Left ventricle myocardium superior (tissue), 1 donor: Measurements from ENCODE around the gene DCTN3. TPM values are rescaled to one million over a fixed set of nuclear protein-coding genes. Genes with fewer than 3 reads are reported as not detected.
"Not testable (repeated sequence)": the region's sequence is repeated elsewhere in the genome, so short reads cannot be mapped to it uniquely, and the experiment has no call there.

ENCODE experiments used
- ATAC-seq: fragments of 200-7000 bp; cut with Tn5 transposase; one replicate; pipeline ENCODE4 v1.9.1; 2020; ENCODE audit warnings: mild to moderate bottlenecking, moderate library complexity
- DNase-seq: peaks from one replicate; pipeline ENCODE4 v3.0.0-alpha.2; 2020
- intact Hi-C: fragments of 100-400 bp; cut with micrococcal nuclease; formaldehyde crosslinking; loops from one replicate; pipeline ENCODE4 v1.11.0; 2022
- total RNA-seq: library from RNA; stranded (reverse); fragmentation: NEBNext Ultra II Directional; extraction: Animal tissue kit (Norgen Biotek cat#: 25700); gene quantifications from one replicate; pipeline ENCODE4 v1.2.1, GENCODE V29; 2021
- donor health status: DM: no; HTN: yes; CAD: no; lungs with severe emphysema.

DCTN3 gene
- total RNA-seq, 1 donor from 2014 or later = 139 TPM

- DNase-seq = no peak
- intact Hi-C loops = no loop called here
- ATAC-seq = no peak
Observed at GRCh38 chr9:34648673-34649072, 28.4 kb upstream of the DCTN3 start.

GRCh38 chr9:34647651-34648050 lies 27.4 kb upstream of the DCTN3 start:
- intact Hi-C loops = no loop called here
- no peak for DNase-seq
- no peak for ATAC-seq

GRCh38 chr9:34647084-34647403 lies 26.7 kb upstream of the DCTN3 start:
- no peak for ATAC-seq
- intact Hi-C loops = no loop called here
- DNase-seq = no peak

- DNase-seq = peak; percentile 97
- ATAC-seq = peak; percentile 86
- intact Hi-C loops = no loop called here
Observed at GRCh38 chr9:34646211-34647083, 26.2 kb upstream of the DCTN3 start, which contains the start of gene GALT. Gene GALT, plus strand, starts transcription at chr9:34646675. Its CDS starts 30 bp downstream, at chr9:34646705.

- ATAC-seq (no peak), DNase-seq (no peak)
- intact Hi-C loops = no loop called here
Observed at GRCh38 chr9:34644766-34645314, 24.5 kb upstream of the DCTN3 start.

GRCh38 chr9:34642679-34643078 lies 22.4 kb upstream of the DCTN3 start:
- DNase-seq = no peak
- ATAC-seq = no peak
- intact Hi-C loops = no loop called here

GRCh38 chr9:34639322-34639721 lies 19.0 kb upstream of the DCTN3 start:
- intact Hi-C loops, DNase-seq, ATAC-seq: not testable (repeated sequence)

- intact Hi-C loops = no loop called here
- DNase-seq (no peak), ATAC-seq (no peak)
Observed at GRCh38 chr9:34638138-34638445, 17.8 kb upstream of the DCTN3 start.

- peak; percentile 97 for DNase-seq
- intact Hi-C loops = no loop called here
- ATAC-seq = peak; percentile 97
Observed at GRCh38 chr9:34637356-34638137, 17.3 kb upstream of the DCTN3 start, which contains the start of gene SIGMAR1. Gene SIGMAR1, minus strand, starts transcription at chr9:34637787. Its CDS starts 90 bp downstream, at chr9:34637697.

GRCh38 chr9:34636791-34637355 lies 16.6 kb upstream of the DCTN3 start:
- ATAC-seq = no peak
- intact Hi-C loops = no loop called here
- peak; percentile 67 for DNase-seq

- intact Hi-C loops = no loop called here
- ATAC-seq = no peak
- DNase-seq = no peak
Observed at GRCh38 chr9:34635556-34635955, 15.3 kb upstream of the DCTN3 start.

- intact Hi-C loops = no loop called here
- DNase-seq (no peak), ATAC-seq (no peak)
Observed at GRCh38 chr9:34634551-34635248, 14.4 kb upstream of the DCTN3 start.

GRCh38 chr9:34633851-34634550 lies 13.7 kb upstream of the DCTN3 start:
- peak; percentile 13 for ATAC-seq
- peak; percentile 67 for DNase-seq
- intact Hi-C loops = no loop called here

GRCh38 chr9:34633166-34633565 lies 12.9 kb upstream of the DCTN3 start:
- intact Hi-C loops = no loop called here
- no peak for DNase-seq
- ATAC-seq = no peak

- DNase-seq = no peak
- intact Hi-C loops = no loop called here
- ATAC-seq = no peak
Observed at GRCh38 chr9:34630402-34631154, 10.3 kb upstream of the DCTN3 start.

- intact Hi-C loops = no loop called here
Observed at GRCh38 chr9:34629491-34629808, 9.2 kb upstream of the DCTN3 start.

GRCh38 chr9:34628656-34629490 lies 8.6 kb upstream of the DCTN3 start, which contains the start of gene ARID3C:
Gene ARID3C, minus strand, starts transcription at chr9:34629066. Its CDS starts 1,052 bp downstream, at chr9:34628014.
- intact Hi-C loops = no loop called here
- peak; percentile 53 for DNase-seq
- ATAC-seq = peak; percentile 82

More at GRCh38 chr9:34629491-34629808, 9.2 kb upstream of the DCTN3 start:
- DNase-seq (no peak), ATAC-seq (no peak)
